B cell (primary cell): ENCODE measurements around the gene MDFI.

Experiments
- EZH2 ChIP-seq: IDR thresholded peaks from 2 replicates; pipeline ENCODE4 v1.6.1; 2012; ENCODE audit warnings: borderline replicate concordance, low read depth, mild to moderate bottlenecking, moderate library complexity, low read length; ENCODE audit not compliant: insufficient read depth, poor library complexity, severe bottlenecking
- TF ChIP-seq, protein P1 (sequence below): fragments of 200-600 bp; IDR thresholded peaks from one replicate; pipeline ENCODE4 v1.8.0; 2022; ENCODE audit warnings: antibody characterized with exemption, mild to moderate bottlenecking

GRCh38 chr6:41672816-41673703 lies 34.8 kb downstream of the MDFI start:
- TF ChIP-seq, protein P1, sequence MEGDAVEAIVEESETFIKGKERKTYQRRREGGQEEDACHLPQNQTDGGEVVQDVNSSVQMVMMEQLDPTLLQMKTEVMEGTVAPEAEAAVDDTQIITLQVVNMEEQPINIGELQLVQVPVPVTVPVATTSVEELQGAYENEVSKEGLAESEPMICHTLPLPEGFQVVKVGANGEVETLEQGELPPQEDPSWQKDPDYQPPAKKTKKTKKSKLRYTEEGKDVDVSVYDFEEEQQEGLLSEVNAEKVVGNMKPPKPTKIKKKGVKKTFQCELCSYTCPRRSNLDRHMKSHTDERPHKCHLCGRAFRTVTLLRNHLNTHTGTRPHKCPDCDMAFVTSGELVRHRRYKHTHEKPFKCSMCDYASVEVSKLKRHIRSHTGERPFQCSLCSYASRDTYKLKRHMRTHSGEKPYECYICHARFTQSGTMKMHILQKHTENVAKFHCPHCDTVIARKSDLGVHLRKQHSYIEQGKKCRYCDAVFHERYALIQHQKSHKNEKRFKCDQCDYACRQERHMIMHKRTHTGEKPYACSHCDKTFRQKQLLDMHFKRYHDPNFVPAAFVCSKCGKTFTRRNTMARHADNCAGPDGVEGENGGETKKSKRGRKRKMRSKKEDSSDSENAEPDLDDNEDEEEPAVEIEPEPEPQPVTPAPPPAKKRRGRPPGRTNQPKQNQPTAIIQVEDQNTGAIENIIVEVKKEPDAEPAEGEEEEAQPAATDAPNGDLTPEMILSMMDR = no peak
- no peak for TF ChIP-seq EZH2
